Upper lobe of left lung (tissue), 4 donors: ENCODE data around the gene CRYBA2.

ENCODE experiments used
- EP300 ChIP-seq, 4 donors: sonication (generic); formaldehyde crosslinking; IDR thresholded peaks; one replicate each; pipeline ENCODE4 v1.5.1; 2017; ENCODE audit warnings: antibody characterized with exemption in 4 of 4, control low read depth in 2 of 4
- POLR2A ChIP-seq, 4 donors: fragments of 450-650 bp; IDR thresholded peaks; one replicate each; pipeline ENCODE4 v1.5.1; 2016 to 2017; ENCODE audit warnings: antibody characterized with exemption in 4 of 4, mild to moderate bottlenecking in 2 of 4
- TF ChIP-seq, protein P1 (sequence below), 6 experiments: fragments of 450-650 bp in 4 of 6; fragments of 200-600 bp in 2 of 6; sonication (generic) in 2 of 6; IDR thresholded peaks; one replicate each; pipeline ENCODE4 v1.5.1; 2016 to 2019; ENCODE audit warnings: antibody characterized with exemption in 6 of 6

DNA sequence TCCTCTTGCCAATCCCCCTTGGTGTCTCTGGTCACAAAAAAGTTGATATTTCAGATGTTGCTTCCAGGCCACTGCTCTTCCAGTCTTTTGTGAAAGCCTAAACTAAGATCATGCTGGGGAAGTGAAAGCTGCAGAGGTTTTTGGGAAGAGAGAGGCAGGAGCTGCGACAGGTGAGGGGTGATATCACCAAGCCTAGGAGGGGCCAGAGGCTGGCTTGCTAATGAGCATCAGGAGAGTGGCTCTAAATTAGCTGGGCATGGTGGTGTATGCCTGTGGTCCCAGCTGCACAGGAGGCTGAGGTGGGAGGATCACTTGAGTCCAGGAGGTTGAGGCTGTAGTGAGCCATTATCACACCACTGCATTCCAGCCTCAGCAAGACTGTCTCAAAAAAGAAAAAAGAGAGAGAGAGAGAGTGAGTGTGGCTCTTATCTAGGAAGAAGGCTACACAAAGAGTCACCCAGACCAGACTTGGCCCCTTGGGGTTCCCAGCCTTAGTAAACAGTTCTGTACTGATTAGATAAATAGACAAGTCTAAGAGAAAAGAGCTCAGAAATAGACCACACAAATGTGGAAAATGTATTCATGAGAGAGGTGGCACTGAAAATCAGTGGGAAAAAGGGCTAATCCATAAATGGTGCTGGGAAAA is 48.3 kb downstream of the CRYBA2 start:
- TF ChIP-seq, protein P1, sequence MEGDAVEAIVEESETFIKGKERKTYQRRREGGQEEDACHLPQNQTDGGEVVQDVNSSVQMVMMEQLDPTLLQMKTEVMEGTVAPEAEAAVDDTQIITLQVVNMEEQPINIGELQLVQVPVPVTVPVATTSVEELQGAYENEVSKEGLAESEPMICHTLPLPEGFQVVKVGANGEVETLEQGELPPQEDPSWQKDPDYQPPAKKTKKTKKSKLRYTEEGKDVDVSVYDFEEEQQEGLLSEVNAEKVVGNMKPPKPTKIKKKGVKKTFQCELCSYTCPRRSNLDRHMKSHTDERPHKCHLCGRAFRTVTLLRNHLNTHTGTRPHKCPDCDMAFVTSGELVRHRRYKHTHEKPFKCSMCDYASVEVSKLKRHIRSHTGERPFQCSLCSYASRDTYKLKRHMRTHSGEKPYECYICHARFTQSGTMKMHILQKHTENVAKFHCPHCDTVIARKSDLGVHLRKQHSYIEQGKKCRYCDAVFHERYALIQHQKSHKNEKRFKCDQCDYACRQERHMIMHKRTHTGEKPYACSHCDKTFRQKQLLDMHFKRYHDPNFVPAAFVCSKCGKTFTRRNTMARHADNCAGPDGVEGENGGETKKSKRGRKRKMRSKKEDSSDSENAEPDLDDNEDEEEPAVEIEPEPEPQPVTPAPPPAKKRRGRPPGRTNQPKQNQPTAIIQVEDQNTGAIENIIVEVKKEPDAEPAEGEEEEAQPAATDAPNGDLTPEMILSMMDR (IDR thresholded peaks at IDR 0.05): no peak
- TF ChIP-seq POLR2A (IDR thresholded peaks at IDR 0.05) (no peak), EP300 (IDR thresholded peaks at IDR 0.05) (no peak)
